Measurements from ENCODE around the gene MAP2K3.
"Not testable (repeated sequence)": the region's sequence is repeated elsewhere in the genome, so short reads cannot be mapped to it uniquely, and the experiment has no call there.

MAP2K3 gene

DNA sequence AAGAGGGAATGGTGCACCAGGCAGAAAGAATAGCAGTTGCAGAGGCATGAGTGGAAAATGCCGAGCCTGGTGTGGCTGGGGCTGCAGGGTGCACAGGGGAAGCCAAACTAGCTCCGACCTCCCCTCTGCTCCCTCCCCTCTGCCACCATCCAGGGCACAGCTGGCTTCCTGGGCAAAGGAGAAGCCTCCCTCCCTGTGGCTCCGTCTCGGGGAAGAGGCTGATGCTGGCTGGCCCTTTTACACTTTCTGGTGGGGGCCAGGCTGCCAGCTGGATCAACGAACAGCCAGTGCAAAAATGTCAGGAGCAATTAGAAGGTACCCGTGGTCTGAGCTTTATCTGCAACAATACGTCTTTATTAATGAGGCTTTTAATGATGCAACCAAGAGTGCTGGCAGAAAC lies 54.5 kb downstream of the MAP2K3 start:
- no peak for DNase-seq

- not testable (repeated sequence) for DNase-seq
These were observed 55.1 kb downstream of the MAP2K3 start for GRCh38 chr17:21339571-21339970.

- DNase-seq: not testable (repeated sequence)
These were observed 55.9 kb downstream of the MAP2K3 start for GRCh38 chr17:21340407-21340806.

DNA sequence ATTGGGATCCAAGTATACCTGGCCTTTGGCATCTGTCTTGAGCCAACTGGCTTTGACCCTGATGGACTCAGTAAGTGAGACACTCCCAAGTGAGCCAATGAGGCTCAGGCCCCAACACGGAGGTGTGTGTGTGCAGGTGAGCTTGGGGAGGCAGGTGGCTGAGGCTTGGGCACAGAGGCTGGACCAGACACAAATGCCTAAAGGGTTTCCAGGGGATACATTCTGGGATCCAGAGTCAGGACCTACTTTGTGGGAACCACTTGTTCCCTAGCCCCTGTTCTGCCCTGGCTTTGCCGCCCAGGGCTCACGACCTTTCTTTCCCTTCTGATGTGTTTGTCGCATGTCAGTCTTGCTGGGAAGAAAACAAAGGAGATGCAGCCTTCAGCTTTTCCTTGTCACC lies 56.8 kb downstream of the MAP2K3 start:
- not testable (repeated sequence) for DNase-seq

GRCh38 chr17:21341925-21342540 lies 57.5 kb downstream of the MAP2K3 start:
- not testable (repeated sequence) for DNase-seq

- not testable (repeated sequence) for DNase-seq
These were observed 58.8 kb downstream of the MAP2K3 start for GRCh38 chr17:21343061-21343949.

DNA sequence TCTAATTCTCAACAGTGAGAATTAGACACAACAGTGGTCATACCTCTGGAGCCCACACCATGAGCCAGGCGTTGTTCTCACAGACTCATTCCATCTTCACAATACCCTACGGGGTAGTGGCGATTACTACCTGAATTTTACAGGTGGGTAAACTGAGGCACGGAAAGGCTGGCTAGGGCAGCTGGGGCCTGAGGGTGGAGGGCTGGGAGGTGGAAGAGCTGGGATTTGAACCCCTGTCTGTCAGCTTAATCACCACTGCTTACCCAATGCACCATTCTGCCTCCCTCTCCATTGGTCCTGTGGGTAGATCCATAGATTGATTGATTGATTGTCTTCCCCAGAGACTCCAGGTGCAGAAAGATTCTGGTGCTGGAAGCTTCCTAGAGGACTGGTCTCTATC lies 60.3 kb downstream of the MAP2K3 start:
- DNase-seq: not testable (repeated sequence)

DNA sequence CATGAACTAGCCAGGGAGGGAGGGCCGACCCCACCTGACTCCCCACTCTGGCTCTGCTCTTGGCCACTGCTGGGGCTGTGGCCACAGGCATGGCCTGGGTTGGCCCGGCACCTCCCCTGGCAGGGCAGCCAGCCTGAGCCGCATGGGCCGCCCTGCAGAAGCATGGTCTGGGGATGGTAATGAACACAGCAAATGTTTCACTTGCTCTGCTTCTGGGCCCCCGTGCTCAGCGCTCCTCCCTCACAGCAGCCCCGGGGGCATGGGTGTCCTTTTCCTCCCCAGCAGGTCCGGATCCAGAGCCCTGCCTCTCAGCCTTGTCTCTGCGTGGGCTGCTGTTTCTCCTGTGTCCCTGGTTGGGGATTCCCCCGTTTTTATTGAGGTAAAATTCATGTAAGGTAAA lies 60.7 kb downstream of the MAP2K3 start:
- DNase-seq: no peak

DNA sequence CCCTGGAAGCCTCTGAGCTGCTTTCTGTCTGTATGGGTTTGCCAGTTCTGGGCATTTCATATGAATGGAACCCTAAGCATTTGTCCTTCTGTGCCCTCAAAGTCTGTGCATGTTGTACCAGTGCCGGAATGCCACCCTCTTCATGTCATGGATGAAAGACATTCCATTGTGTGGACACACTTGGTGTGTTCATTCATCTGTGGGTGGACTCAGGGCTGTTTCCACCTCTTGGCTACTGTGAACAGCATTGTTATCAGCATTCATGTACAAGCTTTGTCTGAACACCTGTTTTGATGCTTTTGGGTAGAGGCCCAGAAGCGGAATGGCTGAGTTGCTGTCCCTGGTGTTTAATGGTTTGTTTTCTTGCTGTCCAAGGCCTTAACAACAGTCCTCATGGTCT lies 61.6 kb downstream of the MAP2K3 start:
- not testable (repeated sequence) for DNase-seq

- DNase-seq: not testable (repeated sequence)
These were observed 62.2 kb downstream of the MAP2K3 start for GRCh38 chr17:21346651-21347250.

GRCh38 chr17:21347660-21348059 lies 63.1 kb downstream of the MAP2K3 start:
- DNase-seq: not testable (repeated sequence)

DNA sequence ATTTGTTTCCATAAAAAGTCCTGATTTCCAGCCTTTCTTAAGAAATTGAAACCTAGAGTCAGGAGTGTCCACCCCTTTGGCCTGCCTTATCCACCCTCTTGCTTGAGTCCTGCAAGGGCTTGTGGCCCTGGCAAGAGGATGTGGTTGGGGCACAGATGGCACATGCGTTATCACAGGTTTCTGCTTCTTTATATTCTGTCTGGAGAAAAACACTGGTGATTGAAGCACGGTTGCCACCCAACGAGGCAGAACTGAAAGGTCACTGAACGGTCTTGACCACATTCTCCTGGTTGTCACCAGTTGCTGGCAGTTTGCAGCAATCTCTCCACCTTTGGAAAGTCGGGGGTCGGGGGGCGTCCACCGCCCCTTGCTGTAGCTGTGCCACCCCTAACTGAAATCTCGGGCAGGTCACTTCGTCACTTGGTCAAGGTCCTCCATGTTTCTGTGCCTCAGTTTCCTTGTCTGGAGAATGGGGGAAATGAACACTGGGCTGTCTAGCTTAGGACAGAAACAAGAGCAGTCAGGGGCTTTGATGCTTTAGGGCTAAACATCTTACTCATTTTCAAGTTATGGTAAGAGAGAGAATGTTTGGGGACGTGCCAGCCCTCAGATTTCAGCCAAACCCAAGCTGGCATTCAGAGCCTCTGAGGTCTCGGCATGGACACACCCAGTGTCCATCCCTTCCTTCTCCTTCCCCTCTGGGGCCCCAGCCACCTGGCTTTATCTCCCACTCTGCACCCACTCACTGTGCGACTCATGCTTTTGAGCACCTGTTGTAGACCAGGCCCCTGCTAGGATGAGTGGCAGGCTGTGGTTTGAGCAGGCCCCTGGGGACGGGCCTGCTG lies 63.8 kb downstream of the MAP2K3 start:
- DNase-seq: not testable (repeated sequence)

- not testable (repeated sequence) for DNase-seq
These were observed 64.4 kb downstream of the MAP2K3 start for GRCh38 chr17:21348926-21349261.

- not testable (repeated sequence) for DNase-seq
These were observed 65.0 kb downstream of the MAP2K3 start for GRCh38 chr17:21349358-21350050.

- not testable (repeated sequence) for DNase-seq
These were observed 66.0 kb downstream of the MAP2K3 start for GRCh38 chr17:21350495-21350894.

- no peak for DNase-seq
These were observed 67.0 kb downstream of the MAP2K3 start for GRCh38 chr17:21351366-21352065.

DNA sequence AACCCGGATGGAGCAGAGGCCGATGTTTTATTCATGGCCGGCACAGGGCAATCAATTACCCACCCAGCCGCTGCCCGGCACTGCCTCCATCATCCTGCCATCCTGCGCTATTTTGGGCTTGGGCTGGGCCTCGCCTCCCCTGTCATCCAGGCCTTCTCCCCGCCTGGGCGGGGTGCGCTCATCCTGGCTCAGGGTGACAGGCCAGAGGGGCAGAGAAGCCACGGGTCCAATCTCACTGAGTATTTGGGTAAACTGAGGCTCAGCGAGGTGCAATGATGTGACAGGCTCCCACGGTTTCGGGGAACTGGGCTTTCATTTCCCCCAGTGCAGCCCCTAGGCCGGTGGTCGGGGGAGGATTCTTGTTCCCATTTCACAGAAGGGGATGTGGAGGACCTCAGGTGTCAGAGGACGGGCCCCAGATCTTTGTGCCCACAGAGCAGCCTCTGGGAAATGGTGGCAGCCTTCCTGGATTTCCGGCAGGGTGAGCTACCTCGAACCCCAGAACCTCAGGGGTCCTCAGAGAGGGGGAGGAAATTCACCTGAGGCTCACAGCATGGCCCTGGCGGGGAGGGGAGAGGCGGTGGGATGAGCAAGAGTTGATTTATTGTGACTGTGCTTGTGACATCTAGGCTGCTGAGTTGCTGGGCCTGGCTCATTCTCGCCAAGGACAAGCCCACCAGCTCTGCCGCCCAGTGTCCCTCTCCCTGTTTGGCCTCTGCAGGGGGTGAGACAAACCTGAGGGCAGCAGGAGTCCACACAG lies 67.9 kb downstream of the MAP2K3 start:
- no peak for DNase-seq

- DNase-seq: no peak
These were observed 68.4 kb downstream of the MAP2K3 start for GRCh38 chr17:21352981-21353265.

GRCh38 chr17:21353326-21354010 lies 69.0 kb downstream of the MAP2K3 start:
- DNase-seq: no peak

GRCh38 chr17:21354796-21355385 lies 70.4 kb downstream of the MAP2K3 start:
- DNase-seq: no peak

All from NCI-H1048 (cell line).